T-helper 2 cell treated with Interferon-gamma antibody and Interleukin-4, amounts not matched to agents 100 ng/mL and 5 ng/mL, for 36 hours (primary cell): ENCODE data around the gene CHN2. TPM values are rescaled to one million over a fixed set of nuclear protein-coding genes. Genes with fewer than 3 reads are reported as not detected.

Source experiments
- intact Hi-C: fragments of 100-400 bp; cut with micrococcal nuclease; formaldehyde crosslinking; loops from one replicate; pipeline ENCODE4 v1.15.1; 2023
- total RNA-seq: library from RNA; stranded (reverse); gene quantifications from 2 replicates; pipeline ENCODE4 v1.2.3, GENCODE V29; 2022

The CHN2 gene
- total RNA-seq, 1 donor from 2014 or later, result 1.3 TPM

- intact Hi-C loops, result no loop called here
Observed at GRCh38 chr7:29330136-29330535, 135.6 kb downstream of the CHN2 start.

GRCh38 chr7:29331163-29331562 is 136.6 kb downstream of the CHN2 start:
- intact Hi-C loops, result no loop called here

GRCh38 chr7:29332042-29332811 is 137.7 kb downstream of the CHN2 start:
- intact Hi-C loops, result no loop called here

GRCh38 chr7:29332875-29333855 is 138.6 kb downstream of the CHN2 start:
- intact Hi-C loops, result no loop called here

- intact Hi-C loops, result loop anchor here (5.0 kb wide), 2 partner anchors 48 to 143 kb away; partner anchors contain the start of gene CHN2
Observed at GRCh38 chr7:29335188-29336083, 140.9 kb downstream of the CHN2 start.

- intact Hi-C loops, result loop anchor here (5.0 kb wide), 2 partner anchors 50 to 145 kb away; partner anchors contain the start of gene CHN2
Observed at GRCh38 chr7:29337546-29338116, 143.1 kb downstream of the CHN2 start.

GRCh38 chr7:29340696-29341095 is 146.1 kb downstream of the CHN2 start:
- intact Hi-C loops, result no loop called here

- intact Hi-C loops, result no loop called here
Observed at GRCh38 chr7:29341156-29341555, 146.6 kb downstream of the CHN2 start.

- intact Hi-C loops, result no loop called here
Observed at GRCh38 chr7:29342761-29343160, 148.2 kb downstream of the CHN2 start.

- intact Hi-C loops, result no loop called here
Observed at GRCh38 chr7:29343399-29343798, 148.8 kb downstream of the CHN2 start.

- intact Hi-C loops, result no loop called here
Observed at GRCh38 chr7:29344334-29344978, 149.9 kb downstream of the CHN2 start.

- intact Hi-C loops, result no loop called here
Observed at GRCh38 chr7:29345590-29345989, 151.0 kb downstream of the CHN2 start.

- intact Hi-C loops, result no loop called here
Observed at GRCh38 chr7:29346231-29346978, 151.8 kb downstream of the CHN2 start.

GRCh38 chr7:29349362-29349761 is 154.8 kb downstream of the CHN2 start:
- intact Hi-C loops, result no loop called here

GRCh38 chr7:29350351-29350750 is 155.8 kb downstream of the CHN2 start:
- intact Hi-C loops, result no loop called here

- intact Hi-C loops, result no loop called here
Observed at GRCh38 chr7:29352041-29352440, 157.5 kb downstream of the CHN2 start.

GRCh38 chr7:29353810-29354209 is 159.2 kb downstream of the CHN2 start:
- intact Hi-C loops, result no loop called here

- intact Hi-C loops, result no loop called here
Observed at GRCh38 chr7:29354340-29354739, 159.8 kb downstream of the CHN2 start.

- intact Hi-C loops, result no loop called here
Observed at GRCh38 chr7:29355388-29355787, 160.8 kb downstream of the CHN2 start.
